GM23338 (cell line): Measurements from ENCODE around the gene EHD1. TPM values are rescaled to one million over a fixed set of nuclear protein-coding genes. Genes with fewer than 3 reads are reported as not detected.

Source experiments
- ATAC-seq: fragments of 200-7000 bp; cut with Tn5 transposase; 3 replicates; pipeline ENCODE4 v1.9.1; 2020
- DNase-seq: peaks from one replicate; pipeline ENCODE4 v3.0.0-alpha.2; 2015; ENCODE audit warnings: low spot score
- H2AFZ ChIP-seq: fragments of 200-600 bp; sonication (generic); 2 replicates; pipeline ENCODE4 v1.8.0; 2016; ENCODE audit warnings: antibody characterized with exemption, mild to moderate bottlenecking, moderate library complexity
- H3F3A ChIP-seq: fragments of 200-600 bp; sonication (generic); replicated peaks from 2 replicates; pipeline ENCODE4 v1.8.0; 2017; ENCODE audit warnings: antibody characterized with exemption, mixed run types, low read depth
- H3K27ac ChIP-seq: fragments of 200-600 bp; sonication (generic); 2 replicates; pipeline ENCODE4 v1.6.1; 2016; ENCODE audit warnings: low read depth
- H3K27me3 ChIP-seq: fragments of 200-600 bp; sonication (generic); 2 replicates; pipeline ENCODE4 v1.8.0; 2016; ENCODE audit warnings: mild to moderate bottlenecking, mixed run types, moderate library complexity; ENCODE audit not compliant: insufficient read depth
- H3K36me3 ChIP-seq: fragments of 200-600 bp; sonication (generic); 2 replicates; pipeline ENCODE4 v1.8.0; 2016; ENCODE audit warnings: mild to moderate bottlenecking; ENCODE audit not compliant: insufficient read depth
- H3K4me1 ChIP-seq: fragments of 200-600 bp; sonication (generic); 2 replicates; pipeline ENCODE4 v1.8.0; 2016; ENCODE audit warnings: mild to moderate bottlenecking, moderate library complexity; ENCODE audit not compliant: insufficient read depth
- H3K4me2 ChIP-seq: fragments of 200-600 bp; sonication (generic); 2 replicates; pipeline ENCODE4 v1.7.1; 2017; ENCODE audit warnings: mixed run types
- H3K4me3 ChIP-seq: fragments of 200-600 bp; sonication (generic); 2 replicates; pipeline ENCODE4 v1.6.1; 2016; ENCODE audit warnings: mixed run types
- H3K79me2 ChIP-seq: fragments of 200-600 bp; sonication (generic); replicated peaks from 2 replicates; pipeline ENCODE4 v1.8.0; 2017; ENCODE audit warnings: mild to moderate bottlenecking; ENCODE audit not compliant: insufficient read depth
- H3K9me2 ChIP-seq: fragments of 200-600 bp; sonication (generic); 2 replicates; pipeline ENCODE4 v1.8.0; 2017; ENCODE audit not compliant: insufficient read depth
- H4K20me1 ChIP-seq: fragments of 200-600 bp; sonication (generic); replicated peaks from 2 replicates; pipeline ENCODE4 v1.8.0; 2017; ENCODE audit warnings: mild to moderate bottlenecking; ENCODE audit not compliant: insufficient read depth
- H3K27ac Mint-ChIP-seq: 2 replicates; pipeline ENCODE4 v1.8.0; 2020; ENCODE audit warnings: inconsistent platforms, mild to moderate bottlenecking, moderate library complexity, mixed read lengths
- H3K27me3 Mint-ChIP-seq: 3 replicates; pipeline ENCODE4 v1.8.0; 2022; ENCODE audit warnings: low read depth, mild to moderate bottlenecking, moderate library complexity, mixed read lengths, inconsistent platforms; ENCODE audit not compliant: insufficient read depth, poor library complexity
- H3K36me3 Mint-ChIP-seq: 3 replicates; pipeline ENCODE4 v1.8.0; 2021; ENCODE audit warnings: low read depth, mild to moderate bottlenecking, inconsistent platforms, moderate library complexity, mixed read lengths
- H3K4me1 Mint-ChIP-seq: 3 replicates; pipeline ENCODE4 v1.8.0; 2020; ENCODE audit warnings: mild to moderate bottlenecking, inconsistent platforms, mixed read lengths
- H3K4me3 Mint-ChIP-seq: 3 replicates; pipeline ENCODE4 v1.8.0; 2021; ENCODE audit warnings: moderate library complexity, mild to moderate bottlenecking, inconsistent platforms, mixed read lengths
- H3K9me3 Mint-ChIP-seq: 3 replicates; pipeline ENCODE4 v1.8.0; 2020; ENCODE audit warnings: moderate library complexity, mild to moderate bottlenecking, inconsistent platforms, mixed read lengths
- CREB1 ChIP-seq: fragments of 250-450 bp; sonication (Bioruptor Pico); IDR thresholded peaks from 2 replicates; pipeline ENCODE4 v1.5.0; 2020; ENCODE audit warnings: low read depth, mild to moderate bottlenecking, moderate library complexity
- EZH2phosphoT487 ChIP-seq: fragments of 200-600 bp; sonication (generic); IDR thresholded peaks from one replicate; pipeline ENCODE4 v1.8.1; 2018; ENCODE audit warnings: antibody characterized with exemption; ENCODE audit not compliant: unreplicated experiment
- microRNA counts: library from miRNA; unstranded; fragments of <30 nt; microRNA quantifications from one replicate; lab custom pipeline; 2017
- microRNA-seq: library from miRNA; unstranded; fragments of <30 nt; microRNA quantifications from one replicate; pipeline ENCODE4, GENCODE V29; 2017
- polyA plus RNA-seq: library from polyadenylated mRNA; unstranded; fragments of >200 nt; fragmentation: Nextera tagmentation; extraction: Ambion mirVana; gene quantifications from 2 replicates; pipeline ENCODE4 v1.2.1, GENCODE V29; 2016
- small RNA-seq: library from RNA; depleted of rRNA; stranded (forward); fragments of <200 nt; gene quantifications from one replicate; pipeline ENCODE3, GENCODE V24; 2014; ENCODE audit warnings: low replicate concordance
- total RNA-seq: library from RNA; depleted of rRNA; stranded (reverse); fragments of >200 nt; shearing (Covaris generic); gene quantifications from 2 replicates; pipeline ENCODE4 v1.2.3, GENCODE V29; 2014; rRNA removed

Gene EHD1
- total and polyA plus RNA-seq, 2 experiments from 2014 or later = 16.7 to 69.7 TPM

- ATAC-seq (peak; percentile 5; the same call in 2 of the 3 replicates), DNase-seq (peak; percentile 17)
- Histone ChIP-seq H3K27me3 (no peaks in the 10 kb centered on the region), H3K36me3 (no peaks in the 10 kb centered on the region), H3K9me2 (no peaks in the 10 kb centered on the region), H3K27ac (no peak overlapping the region), H3K4me2 (peak overlapping the region; percentile 78), H3K4me1 (peaks cover 4% of the 10 kb centered on the region; the same call in 1 of the 2 replicates), H3K4me3 (peak overlapping the region; percentile 65), H3F3A (peaks cover 8% of the 10 kb centered on the region; the same call in 1 of the 2 replicates), H2AFZ (peak overlapping the region; percentile 76), H4K20me1 (0 out of 2 replicates have a peak, but pooled peaks cover 3% of the 10 kb centered on the region), H3K79me2 (no peaks in the 10 kb centered on the region)
- no peak overlapping the region for H3K27ac Mint-ChIP-seq
- no peaks in the 10 kb centered on the region for H3K9me3 Mint-ChIP-seq
- H3K4me1 Mint-ChIP-seq = peaks cover 14% of the 10 kb centered on the region
- TF ChIP-seq CREB1 (CRISPR knock-in tag) (0 out of 2 replicates have a peak, but pooled peaks have one; percentile 4), EZH2phosphoT487 (no peak)
- peaks cover 17% of the 10 kb centered on the region for H3K36me3 Mint-ChIP-seq
- H3K27me3 Mint-ChIP-seq = peaks cover 10% of the 10 kb centered on the region
- H3K4me3 Mint-ChIP-seq = peak overlapping the region; percentile 69
Observed at GRCh38 chr11:64802370-64803157, 75.9 kb downstream of the EHD1 start.

MicroRNAs within 50 kb of the gene (microRNA counts, 767-probe panel; counts per million panel counts)
- 3,097 counts per million, percentile 8 among the panel's probes with 10 or more counts for microRNA hsa-miR-192-5p (lab: Ali Mortazavi, UCI)

Small RNAs within 50 kb of the gene (microRNA-seq; reads per million reads assigned to microRNA genes)
- gene MIR6749 = not detected
- not detected for gene MIR6750

Small RNAs within 50 kb of the gene (small RNA-seq; reads per million reads assigned to genes)
- not detected for gene MIR6749
- not detected for gene MIR6750

Other genes with a start within 250 kb of the EHD1 start
- gene NRXN2, start 155.4 kb downstream of the EHD1 start, total RNA-seq = 17.0 and 22.1 TPM in 2 replicates
- gene NRXN2, start 155.4 kb downstream of the EHD1 start, polyA plus RNA-seq = 3.4 and 5.7 TPM in 2 replicates
- 30.1 and 34.4 TPM in 2 replicates for gene RASGRP2, start 134.5 kb downstream of the EHD1 start, total RNA-seq
- gene RASGRP2, start 134.5 kb downstream of the EHD1 start, polyA plus RNA-seq = 50.4 and 60.5 TPM in 2 replicates
- gene PYGM, start 118.6 kb downstream of the EHD1 start, total RNA-seq = 3.9 and 4.4 TPM in 2 replicates
- 1.5 and 2.8 TPM in 2 replicates for gene PYGM, start 118.6 kb downstream of the EHD1 start, polyA plus RNA-seq
- 235 and 252 TPM in 2 replicates for gene SF1, start 100.1 kb downstream of the EHD1 start, total RNA-seq
- gene SF1, start 100.1 kb downstream of the EHD1 start, polyA plus RNA-seq = 76.9 and 82.9 TPM in 2 replicates
- gene MAP4K2, start 75.4 kb downstream of the EHD1 start, total RNA-seq = 32.3 and 42.6 TPM in 2 replicates
- 9.9 and 11.2 TPM in 2 replicates for gene MAP4K2, start 75.4 kb downstream of the EHD1 start, polyA plus RNA-seq
- gene MEN1, start 68.1 kb downstream of the EHD1 start, total RNA-seq = 38.9 and 45.2 TPM in 2 replicates
- gene MEN1, start 68.1 kb downstream of the EHD1 start, polyA plus RNA-seq = 27.2 and 31.6 TPM in 2 replicates
- 10.1 and 11.6 TPM in 2 replicates for gene CDC42BPG, start 34.0 kb downstream of the EHD1 start, total RNA-seq
- 1.8 and 2.3 TPM in 2 replicates for gene CDC42BPG, start 34.0 kb downstream of the EHD1 start, polyA plus RNA-seq
- 26.2 and 31.7 TPM in 2 replicates for gene ATG2A, start 38.6 kb upstream of the EHD1 start, total RNA-seq
- gene ATG2A, start 38.6 kb upstream of the EHD1 start, polyA plus RNA-seq = 8.7 and 9.2 TPM in 2 replicates
- 3.3 and 5.8 TPM in 2 replicates for gene PPP2R5B, start 46.1 kb upstream of the EHD1 start, total RNA-seq
- gene PPP2R5B, start 46.1 kb upstream of the EHD1 start, polyA plus RNA-seq = 2.6 and 2.8 TPM in 2 replicates
- 0.83 TPM in 1 of 2 replicates, not detected in the other for gene GPHA2, start 57.3 kb upstream of the EHD1 start, total RNA-seq
- gene GPHA2, start 57.3 kb upstream of the EHD1 start, polyA plus RNA-seq = 1.8 and 3.6 TPM in 2 replicates
- gene MAJIN, start 93.5 kb upstream of the EHD1 start, total RNA-seq = not detected in 2 replicates
- not detected in 2 replicates for gene MAJIN, start 93.5 kb upstream of the EHD1 start, polyA plus RNA-seq
- 0.58 and 1.6 TPM in 2 replicates for gene BATF2, start 118.3 kb upstream of the EHD1 start, total RNA-seq
- 0.53 and 1.2 TPM in 2 replicates for gene BATF2, start 118.3 kb upstream of the EHD1 start, polyA plus RNA-seq
- 170 and 193 TPM in 2 replicates for gene ARL2, start 135.5 kb upstream of the EHD1 start, total RNA-seq
- 216 and 236 TPM in 2 replicates for gene ARL2, start 135.5 kb upstream of the EHD1 start, polyA plus RNA-seq
- gene SNX15, start 148.8 kb upstream of the EHD1 start, total RNA-seq = 15.6 and 21.4 TPM in 2 replicates
- gene SNX15, start 148.8 kb upstream of the EHD1 start, polyA plus RNA-seq = 13.0 and 13.6 TPM in 2 replicates
- 30.3 and 31.1 TPM in 2 replicates for gene SAC3D1, start 162.6 kb upstream of the EHD1 start, total RNA-seq
- gene SAC3D1, start 162.6 kb upstream of the EHD1 start, polyA plus RNA-seq = 21.6 and 21.8 TPM in 2 replicates
- gene NAALADL1, start 179.9 kb upstream of the EHD1 start, total RNA-seq = 11.0 and 13.7 TPM in 2 replicates
- gene NAALADL1, start 179.9 kb upstream of the EHD1 start, polyA plus RNA-seq = 8.0 and 11.1 TPM in 2 replicates
- gene CDCA5, start 205.4 kb upstream of the EHD1 start, total RNA-seq = 63.3 and 70.9 TPM in 2 replicates
- gene CDCA5, start 205.4 kb upstream of the EHD1 start, polyA plus RNA-seq = 53.3 and 64.9 TPM in 2 replicates
- gene ZFPL1, start 205.6 kb upstream of the EHD1 start, total RNA-seq = 16.7 and 26.8 TPM in 2 replicates
- 23.5 and 26.3 TPM in 2 replicates for gene ZFPL1, start 205.6 kb upstream of the EHD1 start, polyA plus RNA-seq
- 435 and 450 TPM in 2 replicates for gene VPS51, start 217.6 kb upstream of the EHD1 start, total RNA-seq
- 42.2 and 45.3 TPM in 2 replicates for gene VPS51, start 217.6 kb upstream of the EHD1 start, polyA plus RNA-seq
- gene TM7SF2, start 233.3 kb upstream of the EHD1 start, total RNA-seq = 70.2 and 82.3 TPM in 2 replicates
- 43.5 and 48.7 TPM in 2 replicates for gene TM7SF2, start 233.3 kb upstream of the EHD1 start, polyA plus RNA-seq
- 17.4 and 18.1 TPM in 2 replicates for gene ZNHIT2, start 239.1 kb upstream of the EHD1 start, total RNA-seq
- gene ZNHIT2, start 239.1 kb upstream of the EHD1 start, polyA plus RNA-seq = 17.7 and 18.3 TPM in 2 replicates
- 262 and 329 TPM in 2 replicates for gene FAU, start 243.5 kb upstream of the EHD1 start, total RNA-seq
- 1,177 and 1,316 TPM in 2 replicates for gene FAU, start 243.5 kb upstream of the EHD1 start, polyA plus RNA-seq
- gene MRPL49, start 243.7 kb upstream of the EHD1 start, total RNA-seq = 61.9 and 64.9 TPM in 2 replicates
- gene MRPL49, start 243.7 kb upstream of the EHD1 start, polyA plus RNA-seq = 27.7 and 28.4 TPM in 2 replicates